GM15510 (cell line): ENCODE data around the gene SCO2.

ENCODE experiments used
- POLR2A ChIP-seq: IDR thresholded peaks from 3 replicates; pipeline ENCODE4 v1.6.1; 2011; ENCODE audit warnings: borderline replicate concordance; ENCODE audit not compliant: insufficient read length; ENCODE audit errors: extremely low read depth

Gene SCO2

GRCh38 chr22:50521710-50522109 is 3.7 kb downstream of the SCO2 start:
- no peak for TF ChIP-seq POLR2A

DNA sequence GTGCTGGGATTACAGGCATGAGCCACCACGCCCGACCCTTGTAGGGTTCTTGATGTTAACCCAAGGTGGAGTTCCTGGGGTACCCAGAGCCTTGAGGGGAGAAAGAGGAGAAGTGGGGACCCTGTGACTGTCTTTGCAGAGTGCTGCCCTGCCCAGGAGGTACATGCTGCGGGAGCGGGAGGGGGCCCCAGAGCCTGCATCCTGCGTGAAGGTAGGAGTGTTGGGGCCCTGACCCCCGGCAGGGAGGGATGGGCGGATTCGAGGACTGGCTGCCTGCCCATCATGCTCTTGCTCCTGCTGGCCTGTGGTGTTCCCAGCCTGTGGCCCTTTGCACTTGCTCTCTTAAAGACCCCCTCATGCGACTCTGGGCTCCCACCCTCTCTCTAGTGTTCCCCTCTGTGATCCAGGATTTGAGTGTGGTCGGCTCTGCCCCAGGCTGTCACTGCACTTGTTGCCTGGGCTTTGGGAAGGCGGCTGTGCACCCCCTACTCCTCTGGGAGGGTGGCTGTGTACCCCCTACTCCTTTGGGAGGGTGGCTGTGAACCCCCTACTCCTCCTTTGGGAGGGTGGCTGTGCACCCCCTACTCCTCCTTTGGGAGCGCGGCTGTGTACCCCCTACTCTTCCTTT is 4.5 kb downstream of the SCO2 start:
- TF ChIP-seq POLR2A, result no peak

DNA sequence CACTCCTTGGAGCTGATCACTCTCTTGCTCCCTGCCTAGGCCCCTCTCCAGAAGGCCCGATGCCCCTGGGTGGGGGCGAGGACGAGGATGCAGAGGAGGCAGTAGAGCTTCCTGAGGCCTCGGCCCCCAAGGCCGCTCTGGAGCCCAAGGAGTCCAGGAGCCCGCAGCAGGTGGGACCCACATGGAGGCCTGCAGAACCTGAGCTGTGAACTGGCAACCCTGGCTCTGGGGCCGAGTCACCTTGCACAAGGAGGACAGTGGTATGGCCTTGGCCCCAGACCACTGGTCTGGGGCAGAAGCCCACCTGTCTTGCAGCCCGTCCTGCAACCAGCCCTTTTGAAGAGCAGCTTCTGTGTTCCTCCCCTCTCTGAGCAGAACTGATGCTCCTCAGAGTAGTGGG is 6.2 kb downstream of the SCO2 start:
- TF ChIP-seq POLR2A, result no peak

GRCh38 chr22:50518606-50519005 is 6.8 kb downstream of the SCO2 start:
- no peak for TF ChIP-seq POLR2A

DNA sequence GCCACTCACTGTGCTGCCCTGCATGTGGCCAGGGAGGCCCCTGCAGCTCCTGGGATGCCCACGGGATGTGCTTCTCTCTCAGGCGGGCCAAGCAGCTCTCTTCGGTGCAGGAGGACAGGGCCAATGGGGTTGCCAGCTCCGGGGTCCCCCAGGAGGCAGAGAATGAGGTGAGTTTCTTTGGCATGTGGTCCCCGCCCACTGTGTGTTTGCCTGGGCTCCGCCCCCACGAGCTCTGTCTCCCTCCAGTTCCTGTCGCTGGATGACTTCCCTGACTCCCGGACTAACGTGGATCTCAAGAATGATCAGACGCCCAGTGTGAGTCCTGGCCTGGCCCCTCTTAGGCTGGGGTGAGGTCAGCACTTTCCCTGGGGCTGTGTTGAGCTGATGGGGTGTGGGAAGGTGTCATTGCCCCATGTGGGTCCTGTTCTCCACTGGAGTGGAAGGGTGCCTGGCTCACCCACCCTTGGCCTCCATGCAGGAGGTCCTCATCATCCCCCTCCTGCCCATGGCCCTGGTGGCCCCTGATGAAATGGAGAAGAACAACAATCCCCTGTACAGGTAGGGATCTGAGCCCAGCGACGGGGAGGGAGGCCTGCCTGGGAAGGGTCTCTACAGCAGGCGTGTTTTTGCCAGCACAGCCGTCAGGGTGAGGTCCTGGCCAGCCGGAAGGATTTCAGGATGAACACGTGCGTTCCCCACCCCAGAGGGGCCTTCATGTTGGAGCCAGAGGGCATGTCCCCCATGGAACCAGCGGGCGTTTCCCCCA is 7.7 kb downstream of the SCO2 start:
- TF ChIP-seq POLR2A, result no peak

GRCh38 chr22:50516891-50517290 is 8.5 kb downstream of the SCO2 start:
- no peak for TF ChIP-seq POLR2A

DNA sequence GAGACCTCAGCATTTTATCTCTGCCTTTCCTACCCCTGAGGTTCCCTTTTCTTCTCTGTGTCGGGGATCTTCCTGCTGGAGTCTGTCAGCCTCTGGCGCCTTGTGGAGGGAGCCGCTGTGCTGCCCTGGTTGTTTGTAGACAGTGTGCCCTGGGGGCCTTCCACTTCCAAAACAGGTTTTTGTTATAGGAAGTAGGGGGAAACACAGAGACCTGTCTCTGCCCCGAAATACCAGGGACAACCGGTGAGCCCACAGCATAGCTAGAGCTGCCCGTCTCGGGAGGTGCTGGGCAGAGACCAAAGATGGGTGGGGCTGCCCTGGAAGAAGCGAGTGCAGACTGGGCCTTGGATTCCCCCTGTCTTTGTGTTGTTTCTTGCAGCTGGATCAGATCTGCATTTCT is 9.3 kb downstream of the SCO2 start:
- TF ChIP-seq POLR2A, result no peak

- TF ChIP-seq POLR2A, result no peak
Observed at GRCh38 chr22:50513175-50513574, 12.2 kb downstream of the SCO2 start.

DNA sequence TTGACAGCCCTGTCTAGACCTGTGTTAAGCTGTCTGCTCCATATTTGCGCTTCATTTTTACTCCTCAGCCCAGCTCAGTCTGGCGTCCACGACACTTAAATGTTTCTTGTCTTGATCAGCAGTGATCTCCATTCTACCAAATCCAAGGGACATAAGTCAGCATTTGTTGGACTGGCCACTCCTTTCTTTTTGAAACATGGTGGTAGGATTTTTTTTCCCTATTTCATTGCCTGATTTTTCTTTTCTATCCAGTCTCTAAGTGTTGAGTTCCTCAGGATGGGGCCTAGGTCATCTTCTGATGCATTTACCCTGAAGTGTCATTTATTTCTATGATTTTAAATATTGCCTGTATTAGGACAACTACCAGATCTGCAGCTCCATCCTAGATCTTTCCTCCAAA is 16.5 kb downstream of the SCO2 start:
- no peak for TF ChIP-seq POLR2A

- TF ChIP-seq POLR2A, result peak; percentile 88
Observed at GRCh38 chr22:50507991-50508884, 17.2 kb downstream of the SCO2 start, which contains the start of gene NCAPH2. Gene NCAPH2, plus strand, starts transcription at chr22:50508224. Its CDS starts 114 bp downstream, at chr22:50508338.

DNA sequence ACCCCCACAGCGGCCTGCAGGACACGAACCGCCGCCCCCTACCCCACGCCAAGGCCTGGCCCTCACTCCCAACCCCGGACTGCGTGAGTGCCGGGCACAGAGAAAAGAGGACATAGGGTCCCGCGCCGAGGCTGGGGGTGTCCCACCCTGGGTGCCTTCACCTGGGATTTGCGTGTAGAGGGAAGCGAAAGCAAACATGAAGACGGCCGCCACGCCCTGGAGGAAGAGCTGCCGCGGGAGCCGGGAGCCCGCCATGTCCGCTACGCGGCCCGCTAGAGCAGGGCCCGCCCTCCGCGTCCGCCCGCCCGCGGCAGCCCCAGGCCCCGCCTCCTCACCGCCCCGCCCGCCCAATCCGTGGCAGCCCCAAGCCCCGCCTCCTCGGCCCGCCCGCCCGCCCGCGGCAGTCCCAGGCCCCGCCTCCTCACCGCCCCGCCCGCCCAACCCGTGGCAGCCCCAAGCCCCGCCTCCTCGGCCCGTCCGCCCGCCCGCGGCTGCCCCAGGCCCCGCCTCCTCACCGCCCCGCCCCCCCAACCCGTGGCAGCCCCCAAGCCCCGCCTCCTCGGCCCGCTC is 17.9 kb downstream of the SCO2 start, which contains the start of gene LMF2:
Gene LMF2 (minus strand): TSS at position 282 of the 570 bp plus-strand sequence. CDS start 27 bp downstream, at position 255.
- TF ChIP-seq POLR2A, result peak; percentile 72

- TF ChIP-seq POLR2A, result no peak
Observed at GRCh38 chr22:50506611-50507420, 18.6 kb downstream of the SCO2 start.

DNA sequence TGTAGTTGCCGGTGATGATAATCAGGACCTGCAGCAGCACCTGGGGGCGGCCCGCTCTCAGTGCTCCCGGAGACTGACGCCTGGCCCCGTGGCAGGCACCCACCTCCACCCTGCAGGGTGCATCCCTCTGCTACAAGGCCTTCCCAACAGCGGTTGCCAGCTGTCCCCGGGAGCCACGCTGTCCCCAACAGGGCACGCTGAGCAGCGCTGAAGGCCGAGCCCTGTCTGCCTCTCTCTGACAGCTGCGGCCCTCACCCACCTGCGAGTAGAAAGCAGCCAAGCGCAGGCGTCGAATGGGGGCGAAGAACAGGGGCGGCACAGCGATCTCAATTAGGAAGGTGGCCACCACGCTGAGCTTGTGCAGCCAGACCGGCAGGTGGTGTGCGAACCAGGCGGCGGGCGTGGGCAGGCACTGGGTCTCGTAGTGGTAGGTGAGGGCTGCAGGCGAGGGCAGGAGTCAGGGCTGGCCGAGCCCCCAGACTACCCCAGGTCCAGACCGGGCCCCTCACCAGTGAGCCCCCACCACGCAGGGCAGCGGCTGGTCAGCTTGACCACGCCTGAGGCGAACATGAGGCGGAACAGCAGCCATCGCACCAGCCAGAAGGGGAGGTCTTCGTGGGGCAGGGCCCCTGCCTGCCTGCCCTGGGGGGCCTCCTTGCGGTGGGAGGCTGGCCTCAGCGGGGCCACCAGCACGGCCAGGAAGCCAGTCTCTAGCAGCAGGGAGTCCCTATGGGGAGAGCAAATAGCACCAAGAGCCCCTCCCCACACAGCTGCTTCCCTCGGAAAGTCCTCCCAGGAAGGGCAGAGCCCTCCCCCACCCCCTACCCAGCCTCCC is 19.4 kb downstream of the SCO2 start:
- TF ChIP-seq POLR2A, result no peak

GRCh38 chr22:50505276-50505775 is 20.1 kb downstream of the SCO2 start:
- TF ChIP-seq POLR2A, result no peak
